Measurements from ENCODE around the gene VWA8. TPM values are rescaled to one million over a fixed set of nuclear protein-coding genes. Genes with fewer than 3 reads are reported as not detected.

Gene VWA8
- total and polyA plus RNA-seq, 4 donors = 7.1 to 50.3 (median 12.4) TPM

GRCh38 chr13:41973247-41973741 lies 12.4 kb upstream of the VWA8 start:
- TF ChIP-seq RXRA (IDR thresholded peaks at IDR 0.05) = no peak
- peak; percentile 31 to 66 for TF ChIP-seq RAD21 (IDR thresholded peaks at IDR 0.05)
- TF ChIP-seq, protein P1, sequence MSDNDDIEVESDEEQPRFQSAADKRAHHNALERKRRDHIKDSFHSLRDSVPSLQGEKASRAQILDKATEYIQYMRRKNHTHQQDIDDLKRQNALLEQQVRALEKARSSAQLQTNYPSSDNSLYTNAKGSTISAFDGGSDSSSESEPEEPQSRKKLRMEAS (IDR thresholded peaks at IDR 0.05) = no peak
- no peaks in the 10 kb centered on the region for H3K36me3 ChIP-seq (ENCODE audit: control insufficient read depth in 4 of 4, insufficient read depth in 3 of 4, low read depth in 1 of 4, low read length in 3 of 4)
- H3K4me1 ChIP-seq (ENCODE audit: control insufficient read depth in 4 of 4, insufficient read depth in 4 of 4, low read length in 3 of 4) = peaks cover 1 to 22% (median 2%) of the 10 kb centered on the region in 4 donors
- H3K9me3 ChIP-seq (ENCODE audit: control insufficient read depth in 4 of 4, low read length in 3 of 4) = no peaks in the 10 kb centered on the region
- no peak overlapping the region for H3K4me3 ChIP-seq (ENCODE audit: low read depth in 1 of 3, low read length in 3 of 3)
- no peak overlapping the region for H3K27ac ChIP-seq (ENCODE audit: low read depth in 1 of 2, low read length in 2 of 2)
- H3K27me3 ChIP-seq (ENCODE audit: control insufficient read depth in 4 of 4, insufficient read depth in 4 of 4, low read length in 3 of 4) = no peaks in the 10 kb centered on the region
- DNase-seq (ENCODE audit: low spot score) = no peak
- H3K9ac ChIP-seq (ENCODE audit: low read depth in 1 of 2, low read length in 2 of 2) = no peak overlapping the region
- 69% methylated on average over 7 of the region's 7 CpGs for WGBS

DNA sequence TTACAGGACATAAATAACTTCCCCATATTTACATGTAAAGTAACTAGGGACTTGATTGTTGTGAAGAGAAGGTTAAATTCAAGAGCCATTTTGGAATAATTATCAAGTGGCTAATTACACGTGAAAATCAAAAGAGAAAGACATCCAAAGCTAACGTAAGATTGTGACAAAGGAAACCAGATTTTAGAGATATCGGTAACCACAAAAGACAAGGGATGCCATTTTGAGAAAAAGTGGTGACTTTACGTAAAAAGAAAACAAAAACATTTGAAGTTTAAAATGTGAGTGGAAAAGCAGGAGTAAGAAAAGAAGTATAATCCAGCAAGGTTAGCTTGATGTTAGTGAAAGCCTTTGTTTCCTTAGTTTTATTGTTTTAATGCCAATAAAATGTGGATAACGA lies 10.9 kb upstream of the VWA8 start:
- no peaks in the 10 kb centered on the region for H3K9me3 ChIP-seq (ENCODE audit: control insufficient read depth in 4 of 4, low read length in 3 of 4)
- H3K4me3 ChIP-seq (ENCODE audit: low read depth in 1 of 3, low read length in 3 of 3) = no peak overlapping the region
- H3K36me3 ChIP-seq (ENCODE audit: control insufficient read depth in 4 of 4, insufficient read depth in 3 of 4, low read depth in 1 of 4, low read length in 3 of 4) = no peaks in the 10 kb centered on the region
- H3K4me1 ChIP-seq (ENCODE audit: control insufficient read depth in 4 of 4, insufficient read depth in 4 of 4, low read length in 3 of 4) = peaks cover 1 to 22% (median 2%) of the 10 kb centered on the region in 4 donors
- H3K27me3 ChIP-seq (ENCODE audit: control insufficient read depth in 4 of 4, insufficient read depth in 4 of 4, low read length in 3 of 4) = no peaks in the 10 kb centered on the region
- H3K9ac ChIP-seq (ENCODE audit: low read depth in 1 of 2, low read length in 2 of 2) = no peak overlapping the region
- no peak for DNase-seq (ENCODE audit: low spot score)
- TF ChIP-seq RXRA (IDR thresholded peaks at IDR 0.05) (no peak), CTCF (IDR thresholded peaks at IDR 0.05; ENCODE audit: low read depth, low read length, missing input control) (no peak), TAF1 (conservative IDR thresholded peaks at IDR 0.05) (no peak), ZBTB33 (IDR thresholded peaks at IDR 0.05) (no peak), FOXA1 (IDR thresholded peaks at IDR 0.05) (no peak), EGR1 (IDR thresholded peaks at IDR 0.05; ENCODE audit: low read depth in 2 of 2) (no peak), HNF4A (conservative IDR thresholded peaks at IDR 0.05) (no peak)
- TF ChIP-seq, protein P1 (IDR thresholded peaks at IDR 0.05) = no peak
- TF ChIP-seq, protein P2, sequence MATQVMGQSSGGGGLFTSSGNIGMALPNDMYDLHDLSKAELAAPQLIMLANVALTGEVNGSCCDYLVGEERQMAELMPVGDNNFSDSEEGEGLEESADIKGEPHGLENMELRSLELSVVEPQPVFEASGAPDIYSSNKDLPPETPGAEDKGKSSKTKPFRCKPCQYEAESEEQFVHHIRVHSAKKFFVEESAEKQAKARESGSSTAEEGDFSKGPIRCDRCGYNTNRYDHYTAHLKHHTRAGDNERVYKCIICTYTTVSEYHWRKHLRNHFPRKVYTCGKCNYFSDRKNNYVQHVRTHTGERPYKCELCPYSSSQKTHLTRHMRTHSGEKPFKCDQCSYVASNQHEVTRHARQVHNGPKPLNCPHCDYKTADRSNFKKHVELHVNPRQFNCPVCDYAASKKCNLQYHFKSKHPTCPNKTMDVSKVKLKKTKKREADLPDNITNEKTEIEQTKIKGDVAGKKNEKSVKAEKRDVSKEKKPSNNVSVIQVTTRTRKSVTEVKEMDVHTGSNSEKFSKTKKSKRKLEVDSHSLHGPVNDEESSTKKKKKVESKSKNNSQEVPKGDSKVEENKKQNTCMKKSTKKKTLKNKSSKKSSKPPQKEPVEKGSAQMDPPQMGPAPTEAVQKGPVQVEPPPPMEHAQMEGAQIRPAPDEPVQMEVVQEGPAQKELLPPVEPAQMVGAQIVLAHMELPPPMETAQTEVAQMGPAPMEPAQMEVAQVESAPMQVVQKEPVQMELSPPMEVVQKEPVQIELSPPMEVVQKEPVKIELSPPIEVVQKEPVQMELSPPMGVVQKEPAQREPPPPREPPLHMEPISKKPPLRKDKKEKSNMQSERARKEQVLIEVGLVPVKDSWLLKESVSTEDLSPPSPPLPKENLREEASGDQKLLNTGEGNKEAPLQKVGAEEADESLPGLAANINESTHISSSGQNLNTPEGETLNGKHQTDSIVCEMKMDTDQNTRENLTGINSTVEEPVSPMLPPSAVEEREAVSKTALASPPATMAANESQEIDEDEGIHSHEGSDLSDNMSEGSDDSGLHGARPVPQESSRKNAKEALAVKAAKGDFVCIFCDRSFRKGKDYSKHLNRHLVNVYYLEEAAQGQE (IDR thresholded peaks at IDR 0.05) = no peak
- 83% methylated on average over 5 of the region's 5 CpGs for WGBS
- H3K27ac ChIP-seq (ENCODE audit: low read depth in 1 of 2, low read length in 2 of 2) = no peak overlapping the region
